Duodenal mucosa (tissue), 2 donors: ENCODE data around the gene COBL.

Experiments
- H3K27ac ChIP-seq: one replicate; pipeline ENCODE4 v1.7.0; 2013; ENCODE audit warnings: low read depth, low read length
- H3K27me3 ChIP-seq, 2 donors: one replicate each; pipeline ENCODE4 v1.7.0; 2013; ENCODE audit warnings: low read length in 2 of 2, control low read depth in 1 of 2; ENCODE audit not compliant: insufficient read depth in 2 of 2, control insufficient read depth in 1 of 2
- H3K36me3 ChIP-seq, 2 donors: one replicate each; pipeline ENCODE4 v1.7.0; 2013; ENCODE audit warnings: low read length in 2 of 2, control low read depth in 1 of 2; ENCODE audit not compliant: insufficient read depth in 2 of 2, control insufficient read depth in 1 of 2
- H3K4me1 ChIP-seq, 2 donors: one replicate each; pipeline ENCODE4 v1.7.0; 2013; ENCODE audit warnings: low read length in 2 of 2, control low read depth in 1 of 2; ENCODE audit not compliant: insufficient read depth in 2 of 2, control insufficient read depth in 1 of 2
- H3K4me3 ChIP-seq, 2 donors: one replicate each; pipeline ENCODE4 v1.7.0; 2013; ENCODE audit warnings: low read length in 2 of 2, low read depth in 1 of 2
- H3K9ac ChIP-seq, 2 donors: one replicate each; pipeline ENCODE4 v1.7.0; 2013; ENCODE audit warnings: low read length in 2 of 2, low read depth in 1 of 2
- H3K9me3 ChIP-seq, 2 donors: one replicate each; pipeline ENCODE4 v1.7.0; 2013; ENCODE audit warnings: low read length in 2 of 2, control low read depth in 1 of 2; ENCODE audit not compliant: control insufficient read depth in 1 of 2

Gene COBL

DNA sequence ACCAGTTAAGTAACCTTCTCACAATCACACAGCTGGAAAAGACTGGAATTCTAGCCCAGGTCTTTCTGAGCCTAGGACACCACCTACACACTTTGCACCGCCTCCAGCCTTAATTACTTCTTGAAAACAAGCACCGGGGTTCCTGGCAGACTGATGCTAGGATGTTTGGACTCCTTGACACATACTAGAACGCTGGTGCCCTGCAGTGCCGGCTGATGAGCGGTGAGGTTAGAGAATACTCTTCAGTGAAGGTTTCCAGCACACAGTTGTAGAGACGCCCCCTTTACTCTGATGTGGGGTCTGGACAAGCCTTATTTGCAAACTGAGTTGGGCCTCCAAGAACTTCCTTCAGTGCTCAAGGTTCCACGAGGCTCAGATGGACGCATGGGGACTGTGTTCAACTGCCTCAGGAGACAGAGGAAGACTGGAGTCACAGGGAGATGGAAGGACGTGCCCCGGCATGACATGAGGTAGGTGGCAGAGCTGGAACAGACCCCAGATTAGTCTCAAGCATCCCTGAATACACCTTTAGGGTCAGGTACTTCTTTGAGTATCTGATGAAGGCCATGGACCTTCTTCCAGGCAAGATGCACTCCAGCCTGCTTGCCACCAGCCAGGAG is 89.6 kb downstream of the COBL start:
- no peaks in the 10 kb centered on the region for H3K36me3 ChIP-seq
- peaks cover 14% of the 10 kb centered on the region in 2 donors for H3K4me1 ChIP-seq
- H3K9me3 ChIP-seq = no peaks in the 10 kb centered on the region
- H3K9ac ChIP-seq = no peak overlapping the region
- H3K27me3 ChIP-seq = no peaks in the 10 kb centered on the region
- no peak overlapping the region for H3K27ac ChIP-seq
- no peak overlapping the region for H3K4me3 ChIP-seq

DNA sequence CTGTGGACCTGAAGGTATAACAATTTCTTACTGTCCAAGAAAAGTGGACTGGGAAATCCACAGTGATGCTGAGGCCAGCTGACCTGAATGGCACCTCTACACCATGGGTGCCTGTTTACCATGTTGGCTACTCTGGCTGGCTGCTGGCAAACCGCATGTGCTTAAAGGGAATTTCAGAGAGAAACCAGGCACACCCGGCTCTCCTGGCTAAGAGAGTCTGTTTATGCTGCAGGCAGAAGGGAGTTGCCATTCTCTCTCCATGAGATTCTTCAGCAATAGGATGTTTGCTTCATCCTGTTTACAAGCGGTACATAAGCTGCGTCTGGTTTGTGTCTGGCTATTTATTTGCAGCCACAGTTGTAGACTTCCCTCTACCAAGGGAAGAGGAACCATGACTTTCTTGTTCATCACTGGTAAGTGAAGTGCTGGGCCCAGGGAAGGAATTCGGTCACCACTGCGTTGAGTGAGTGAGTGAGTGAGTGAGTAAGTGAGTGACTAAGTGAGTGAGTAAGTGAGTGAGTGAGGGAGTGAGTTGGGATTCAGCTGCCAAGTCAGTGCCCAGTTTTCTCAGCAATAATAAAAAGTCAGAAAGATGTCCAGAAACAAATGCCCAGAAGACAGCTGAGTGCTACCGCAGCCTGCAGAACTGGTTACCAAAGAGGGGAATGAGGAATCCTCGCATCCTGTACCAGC is 90.4 kb downstream of the COBL start:
- Histone ChIP-seq H3K9ac (no peak overlapping the region), H3K4me3 (no peak overlapping the region), H3K27ac (no peak overlapping the region), H3K4me1 (peaks cover 14% of the 10 kb centered on the region in 2 donors), H3K9me3 (no peaks in the 10 kb centered on the region), H3K36me3 (no peaks in the 10 kb centered on the region), H3K27me3 (no peaks in the 10 kb centered on the region)

DNA sequence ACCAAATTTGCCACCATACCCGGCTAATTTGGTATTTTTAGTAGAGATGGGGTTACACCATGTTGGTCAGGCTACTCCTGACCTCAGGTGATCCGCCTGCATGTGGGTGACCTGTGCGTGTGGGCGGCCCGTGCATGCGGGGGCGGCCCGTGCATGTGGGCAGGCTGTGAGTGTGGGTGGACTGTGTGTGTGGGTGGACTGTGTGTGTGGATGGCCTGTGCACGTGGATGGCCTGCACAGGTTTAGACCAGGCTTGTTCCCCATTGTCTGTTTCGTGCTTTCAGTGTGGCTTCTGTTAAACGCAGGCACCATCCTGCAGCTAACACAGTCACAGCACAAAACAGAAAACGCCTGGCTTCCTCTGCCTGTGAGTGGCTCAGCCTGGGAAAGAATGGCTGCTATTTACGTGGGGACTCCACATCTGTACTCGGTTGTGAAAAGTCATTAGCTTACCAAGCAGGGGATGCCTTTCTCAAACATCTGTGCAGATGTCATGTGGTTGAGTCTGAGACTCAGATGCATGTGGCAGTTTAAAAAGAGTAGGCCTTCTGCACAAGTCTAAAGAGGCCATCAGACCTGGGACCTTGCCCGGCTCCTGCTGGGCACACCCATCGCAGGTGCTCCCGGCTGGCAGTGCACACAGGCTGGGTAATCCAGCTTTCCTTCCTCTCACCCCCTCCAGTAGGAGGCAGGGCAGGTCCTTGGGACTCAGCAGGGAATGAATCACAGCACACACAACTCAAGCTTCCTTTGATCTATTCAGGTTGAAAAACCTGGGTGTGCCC is 91.6 kb downstream of the COBL start:
- Histone ChIP-seq H3K27ac (no peak overlapping the region), H3K4me3 (no peak overlapping the region), H3K27me3 (no peaks in the 10 kb centered on the region), H3K4me1 (peaks cover 14% of the 10 kb centered on the region in 2 donors), H3K9me3 (no peaks in the 10 kb centered on the region), H3K36me3 (no peaks in the 10 kb centered on the region), H3K9ac (no peak overlapping the region)

DNA sequence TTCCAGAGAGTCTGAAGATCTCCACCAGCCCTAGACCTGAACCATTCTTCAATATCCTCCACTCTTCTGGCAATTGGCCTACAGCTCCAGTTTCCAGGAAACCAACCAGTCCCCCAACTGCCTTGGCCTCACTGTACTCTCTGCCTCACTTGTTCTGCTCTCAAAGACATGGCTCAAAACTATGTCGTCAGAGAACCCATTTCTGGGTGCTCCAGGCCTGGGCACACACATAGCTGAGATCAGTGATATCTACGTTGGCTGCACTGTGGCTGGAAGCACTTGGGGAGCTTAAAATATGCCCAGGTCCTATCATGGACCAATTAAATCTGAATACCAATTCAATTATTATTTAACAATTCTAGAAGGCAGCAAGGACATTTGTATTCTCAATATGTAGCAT is 93.1 kb downstream of the COBL start:
- no peaks in the 10 kb centered on the region for H3K36me3 ChIP-seq
- no peak overlapping the region for H3K27ac ChIP-seq
- peaks cover 14% of the 10 kb centered on the region in 2 donors for H3K4me1 ChIP-seq
- no peak overlapping the region for H3K4me3 ChIP-seq
- H3K9me3 ChIP-seq = no peaks in the 10 kb centered on the region
- H3K9ac ChIP-seq = no peak overlapping the region
- no peaks in the 10 kb centered on the region for H3K27me3 ChIP-seq

DNA sequence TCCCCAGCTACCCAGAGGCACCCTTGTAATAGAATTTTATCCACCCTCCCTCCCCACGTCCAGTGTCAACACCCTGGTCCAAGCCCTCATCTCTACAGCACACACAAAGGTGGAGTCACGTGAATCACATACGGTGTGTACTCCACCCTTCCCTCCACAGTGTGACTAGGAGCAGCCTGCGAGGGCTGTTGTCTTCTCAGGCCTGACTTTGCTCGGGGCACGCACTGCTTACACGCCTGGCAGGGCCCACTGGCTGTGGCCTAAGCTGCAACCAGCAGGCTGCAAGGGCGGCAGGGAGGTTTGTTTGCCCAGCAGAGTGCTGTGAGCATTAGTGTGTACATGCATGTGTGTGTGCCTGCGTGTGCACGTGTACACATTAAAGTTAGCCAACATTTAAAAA is 93.7 kb downstream of the COBL start:
- Histone ChIP-seq H3K9me3 (no peaks in the 10 kb centered on the region), H3K27me3 (no peaks in the 10 kb centered on the region), H3K9ac (no peak overlapping the region), H3K27ac (no peak overlapping the region), H3K36me3 (no peaks in the 10 kb centered on the region), H3K4me3 (no peak overlapping the region), H3K4me1 (peaks cover 14% of the 10 kb centered on the region in 2 donors)

DNA sequence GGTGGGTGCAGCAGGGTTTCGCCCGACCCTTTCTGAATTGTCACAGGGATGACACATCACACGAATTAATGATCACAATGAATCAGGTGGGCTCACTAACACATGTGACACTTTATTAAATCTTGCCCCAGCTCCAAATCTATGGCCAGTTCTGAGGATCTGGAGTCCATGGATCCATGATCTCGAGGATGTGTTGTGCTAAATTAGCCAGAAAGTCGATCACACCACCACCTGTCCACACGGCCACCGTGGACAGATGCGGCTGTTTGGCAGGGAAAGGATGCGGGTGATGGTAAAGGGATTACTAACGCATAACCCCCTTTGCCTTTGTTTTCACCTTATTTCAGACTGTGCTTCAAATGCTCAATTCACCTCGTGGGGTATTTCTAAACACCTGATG is 96.4 kb downstream of the COBL start:
- H3K9me3 ChIP-seq = no peaks in the 10 kb centered on the region
- no peaks in the 10 kb centered on the region for H3K36me3 ChIP-seq
- no peak overlapping the region for H3K4me3 ChIP-seq
- peaks cover 5 to 6% of the 10 kb centered on the region in 2 donors for H3K4me1 ChIP-seq
- H3K27ac ChIP-seq = no peak overlapping the region
- no peak overlapping the region for H3K9ac ChIP-seq
- no peaks in the 10 kb centered on the region for H3K27me3 ChIP-seq

DNA sequence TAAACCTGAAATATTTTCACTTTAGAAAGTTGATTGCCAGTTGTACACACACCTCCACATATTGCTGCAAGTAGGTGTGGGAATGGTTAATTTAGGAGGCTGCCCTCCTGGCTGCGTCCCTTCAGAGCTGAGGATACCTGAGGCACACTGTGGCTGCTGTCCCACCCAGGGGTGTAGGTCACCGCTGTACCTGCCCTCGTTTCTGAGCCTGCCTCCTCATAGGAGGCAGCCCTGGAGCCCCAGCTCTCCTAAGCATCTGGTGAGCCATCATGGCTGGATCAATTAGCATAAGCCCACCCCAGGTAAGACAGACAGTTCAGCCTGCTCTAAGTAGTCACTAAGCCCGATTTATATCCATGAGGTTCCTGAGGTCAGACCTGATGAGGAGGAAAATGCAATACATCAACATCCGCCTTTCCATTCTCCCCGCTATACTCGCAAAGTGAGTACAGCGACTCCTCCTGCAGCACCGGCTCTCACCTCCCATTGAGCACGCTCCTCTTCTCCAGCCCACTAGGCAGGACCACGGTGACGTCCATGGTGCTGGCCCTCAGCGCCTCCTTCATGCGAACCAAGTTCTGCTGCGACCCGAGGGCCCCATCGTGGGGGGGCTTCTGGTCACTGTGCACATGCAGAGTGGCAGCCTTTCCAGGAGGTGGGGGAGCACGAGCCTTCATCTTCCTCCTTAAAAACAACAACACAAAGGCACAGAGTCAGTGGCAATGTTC is 97.2 kb downstream of the COBL start:
- H3K9me3 ChIP-seq = no peaks in the 10 kb centered on the region
- H3K4me3 ChIP-seq = no peak overlapping the region
- no peaks in the 10 kb centered on the region for H3K4me1 ChIP-seq
- H3K27ac ChIP-seq = no peak overlapping the region
- no peaks in the 10 kb centered on the region for H3K27me3 ChIP-seq
- H3K36me3 ChIP-seq = no peaks in the 10 kb centered on the region
- H3K9ac ChIP-seq = no peak overlapping the region

DNA sequence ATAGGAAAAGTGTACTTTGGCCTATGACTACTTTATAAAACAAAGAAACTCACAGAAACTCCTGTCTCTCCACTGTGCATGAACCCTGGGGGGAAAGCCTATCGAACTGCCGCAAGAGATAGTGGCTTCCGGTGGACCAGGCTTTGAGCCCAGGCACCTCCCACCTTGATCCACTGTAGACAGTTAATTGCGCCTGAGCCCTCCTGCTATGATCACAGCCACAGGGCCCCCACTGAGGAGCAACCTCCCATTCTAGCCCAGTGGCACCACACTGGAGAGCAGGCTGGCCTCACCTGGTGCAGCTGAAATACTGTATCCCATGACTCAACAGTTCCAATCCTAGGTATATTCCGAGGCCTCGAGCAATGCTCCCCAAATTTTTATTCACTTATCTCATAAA is 98.8 kb downstream of the COBL start:
- H3K36me3 ChIP-seq = peaks cover 0 to 6% of the 10 kb centered on the region in 2 donors
- no peak overlapping the region for H3K4me3 ChIP-seq
- H3K4me1 ChIP-seq = no peaks in the 10 kb centered on the region
- no peaks in the 10 kb centered on the region for H3K27me3 ChIP-seq
- H3K9ac ChIP-seq = no peak overlapping the region
- no peak overlapping the region for H3K27ac ChIP-seq
- no peaks in the 10 kb centered on the region for H3K9me3 ChIP-seq

DNA sequence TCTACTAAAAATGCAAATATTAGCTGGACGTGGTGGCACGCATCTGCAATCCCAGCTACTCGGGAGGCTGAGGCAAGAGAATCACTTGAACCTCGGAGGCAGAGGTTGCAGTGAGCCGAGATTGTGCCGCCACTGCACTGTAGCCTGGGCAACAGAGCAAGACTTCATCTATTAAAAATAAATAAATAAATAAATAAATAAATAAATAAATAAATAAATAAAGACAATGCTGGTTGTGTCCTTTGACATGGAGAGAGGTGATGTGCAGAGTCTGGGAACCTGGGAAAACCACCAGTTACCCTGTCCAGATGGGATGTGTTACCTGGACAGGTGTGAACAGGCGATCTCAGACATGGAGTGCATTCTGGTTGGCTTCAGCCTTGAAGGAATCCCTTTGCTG is 102.5 kb downstream of the COBL start:
- Histone ChIP-seq H3K27me3 (no peaks in the 10 kb centered on the region), H3K36me3 (peaks cover 0 to 6% of the 10 kb centered on the region in 2 donors), H3K9ac (no peak overlapping the region)

DNA sequence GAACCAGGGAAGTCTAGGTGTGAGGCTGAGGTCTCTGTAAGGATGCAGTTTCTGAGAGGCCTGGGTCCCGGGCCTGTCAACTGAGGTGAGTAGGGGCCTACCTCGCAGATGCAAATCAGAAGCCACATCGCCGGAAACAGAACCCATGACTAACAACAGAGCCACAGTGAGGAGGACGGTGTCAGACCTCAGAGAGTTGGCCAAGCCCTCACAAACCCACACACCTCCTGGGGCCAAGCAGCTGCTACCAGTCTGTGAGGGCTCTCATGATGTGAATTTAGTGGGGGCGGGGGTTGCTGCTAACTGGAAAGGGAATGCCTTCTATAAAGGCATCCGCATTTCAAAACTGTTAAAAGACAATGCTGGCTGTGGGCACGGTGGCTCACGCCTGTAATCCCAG is 103.0 kb downstream of the COBL start:
- no peak overlapping the region for H3K9ac ChIP-seq
- no peak overlapping the region for H3K27ac ChIP-seq
- H3K36me3 ChIP-seq = peaks cover 0 to 6% of the 10 kb centered on the region in 2 donors
- H3K9me3 ChIP-seq = no peaks in the 10 kb centered on the region
- no peaks in the 10 kb centered on the region for H3K4me1 ChIP-seq
- H3K27me3 ChIP-seq = no peaks in the 10 kb centered on the region
- no peak overlapping the region for H3K4me3 ChIP-seq

More for the DNA sequence above, 102.5 kb downstream of the COBL start:
- H3K27ac ChIP-seq = no peak overlapping the region
- H3K4me1 ChIP-seq = no peaks in the 10 kb centered on the region
- H3K4me3 ChIP-seq = no peak overlapping the region
- no peaks in the 10 kb centered on the region for H3K9me3 ChIP-seq
